IMR-90 (cell line): Measurements from ENCODE around the gene ATG9B. TPM values are rescaled to one million over a fixed set of nuclear protein-coding genes. Genes with fewer than 3 reads are reported as not detected.

ENCODE experiments used
- ATAC-seq: fragments of 200-7000 bp; cut with Tn5 transposase; 2 replicates; pipeline ENCODE4 v1.9.1; 2020; ENCODE audit warnings: low read depth, mild to moderate bottlenecking, moderate library complexity
- BruUV-seq: library from RNA; stranded (reverse); fragments of 400-500 nt; replicated peaks from 2 replicates; lab custom pipeline; 2021; lab: Mats Ljungman, UMichigan
- CTCF ChIA-PET: fragments of 300-600 bp; formaldehyde crosslinking; extraction: SDS; loops from one replicate; lab custom pipeline; 2021; ENCODE audit warnings: antibody characterized with exemption; lab: Yijun Ruan, JAX
- POLR2A ChIA-PET: fragments of 300-600 bp; sonication (Branson Sonifier 250); formaldehyde crosslinking; loops from one replicate; lab custom pipeline; 2022; ENCODE audit warnings: antibody characterized with exemption; ENCODE audit not compliant: unreplicated experiment; lab: Charles Lee
- DNase-seq: peaks from one replicate; pipeline ENCODE4 v3.0.0; 2013
- H2AFZ ChIP-seq: replicated peaks from 2 replicates; pipeline ENCODE3; 2013; ENCODE audit warnings: low read length, mild to moderate bottlenecking; ENCODE audit not compliant: poor library complexity
- H2AK5ac ChIP-seq: 2 replicates; pipeline ENCODE4 v1.6.1; 2013; ENCODE audit warnings: low read depth, low read length, inconsistent platforms
- H2AK9ac ChIP-seq: replicated peaks from 2 replicates; pipeline ENCODE3; 2013; ENCODE audit warnings: mild to moderate bottlenecking, low read depth, low read length, moderate library complexity; ENCODE audit not compliant: poor library complexity
- H2BK120ac ChIP-seq: 2 replicates; pipeline ENCODE4 v1.6.1; 2013; ENCODE audit warnings: low read depth, low read length, inconsistent platforms
- H2BK15ac ChIP-seq: 3 replicates; pipeline ENCODE4 v1.6.1; 2013; ENCODE audit warnings: low read depth, low read length, inconsistent platforms
- H2BK20ac ChIP-seq: 2 replicates; pipeline ENCODE4 v1.6.1; 2013; ENCODE audit warnings: low read depth, mild to moderate bottlenecking, inconsistent platforms, low read length, moderate library complexity
- H2BK5ac ChIP-seq: 2 replicates; pipeline ENCODE4 v1.6.1; 2013; ENCODE audit warnings: mild to moderate bottlenecking, low read depth, low read length, inconsistent platforms; ENCODE audit not compliant: poor library complexity, severe bottlenecking
- H3K14ac ChIP-seq: replicated peaks from 2 replicates; pipeline ENCODE4 v1.6.1; 2013; ENCODE audit warnings: low read depth, low read length, inconsistent platforms
- H3K18ac ChIP-seq: 2 replicates; pipeline ENCODE4 v1.6.1; 2013; ENCODE audit warnings: low read depth, low read length, control low read depth
- H3K23ac ChIP-seq: 2 replicates; pipeline ENCODE4 v1.6.1; 2013; ENCODE audit warnings: low read depth, low read length, inconsistent platforms
- H3K27ac ChIP-seq: 2 replicates; pipeline ENCODE4 v1.5.1; 2013; ENCODE audit warnings: mild to moderate bottlenecking, control low read depth, low read length; ENCODE audit not compliant: insufficient read depth
- H3K27me3 ChIP-seq: 2 replicates; pipeline ENCODE4 v1.6.1; 2013; ENCODE audit warnings: low read length; ENCODE audit not compliant: control insufficient read depth, insufficient read depth
- H3K36me3 ChIP-seq: 2 replicates; pipeline ENCODE4 v1.6.1; 2013; ENCODE audit warnings: low read length, mixed read lengths; ENCODE audit not compliant: control insufficient read depth, insufficient read depth
- H3K4ac ChIP-seq: 2 replicates; pipeline ENCODE4 v1.6.1; 2013; ENCODE audit warnings: low read depth, low read length, inconsistent platforms
- H3K4me1 ChIP-seq: 2 replicates; pipeline ENCODE4 v1.6.1; 2013; ENCODE audit warnings: low read length, mixed read lengths; ENCODE audit not compliant: control insufficient read depth, insufficient read depth
- H3K4me2 ChIP-seq: 2 replicates; pipeline ENCODE4 v1.6.1; 2013; ENCODE audit warnings: low read depth, mild to moderate bottlenecking, control low read depth, low read length, moderate library complexity
- H3K4me3 ChIP-seq: 2 replicates; pipeline ENCODE4 v1.5.1; 2013; ENCODE audit warnings: low read depth, mild to moderate bottlenecking, control low read depth, low read length, moderate library complexity; ENCODE audit not compliant: insufficient read depth
- H3K56ac ChIP-seq: 2 replicates; pipeline ENCODE4 v1.6.1; 2013; ENCODE audit warnings: low read length, inconsistent platforms; ENCODE audit not compliant: insufficient read depth; ENCODE audit errors: extremely low read depth
- H3K79me1 ChIP-seq, 2 experiments: 2 replicates each; pipeline ENCODE4 v1.6.1; 2013; ENCODE audit warnings: low read length in 2 of 2, inconsistent platforms in 1 of 2, low read depth in 1 of 2
- H3K9ac ChIP-seq: 2 replicates; pipeline ENCODE4 v1.6.1; 2013; ENCODE audit warnings: low read depth, low read length, control low read depth
- H3K9me1 ChIP-seq: 2 replicates; pipeline ENCODE4 v1.6.1; 2013; ENCODE audit warnings: low read length, inconsistent platforms; ENCODE audit not compliant: insufficient read depth
- H3K9me3 ChIP-seq: 2 replicates; pipeline ENCODE4 v1.6.1; 2013; ENCODE audit warnings: low read length; ENCODE audit not compliant: control insufficient read depth, insufficient read depth
- H4K20me1 ChIP-seq: 2 replicates; pipeline ENCODE4 v1.6.1; 2013; ENCODE audit warnings: low read length, inconsistent platforms; ENCODE audit not compliant: insufficient read depth
- H4K5ac ChIP-seq: 2 replicates; pipeline ENCODE4 v1.6.1; 2013; ENCODE audit warnings: mild to moderate bottlenecking, low read depth, low read length, control low read depth
- H4K8ac ChIP-seq, 2 experiments: 2 replicates each; pipeline ENCODE4 v1.6.1; 2013; ENCODE audit warnings: low read depth in 2 of 2, low read length in 2 of 2, control low read depth in 1 of 2, inconsistent platforms in 1 of 2
- H4K91ac ChIP-seq: 2 replicates; pipeline ENCODE4 v1.6.1; 2013; ENCODE audit warnings: low read depth, low read length, inconsistent platforms; ENCODE audit not compliant: insufficient read depth
- BHLHE40 ChIP-seq: fragments of 150-350 bp; IDR thresholded peaks from 2 replicates; pipeline ENCODE4 v1.6.1; 2016; ENCODE audit warnings: mild to moderate bottlenecking, low read depth, low read length
- CEBPB ChIP-seq: IDR thresholded peaks from 2 replicates; pipeline ENCODE4 v1.6.1; 2012; ENCODE audit warnings: low read depth, low read length, improper control_type of control experiment
- CHD1 ChIP-seq: IDR thresholded peaks from 2 replicates; pipeline ENCODE4 v1.6.1; 2012; ENCODE audit warnings: low read depth, low read length, improper control_type of control experiment
- ELK1 ChIP-seq: fragments of 150-350 bp; IDR thresholded peaks from 2 replicates; pipeline ENCODE4 v1.6.1; 2016; ENCODE audit warnings: low read depth, mild to moderate bottlenecking, low read length, moderate library complexity, borderline replicate concordance
- FOS ChIP-seq: fragments of 150-350 bp; IDR thresholded peaks from 2 replicates; pipeline ENCODE4 v1.6.1; 2016; ENCODE audit warnings: low read depth, low read length
- MAFK ChIP-seq: IDR thresholded peaks from 2 replicates; pipeline ENCODE4 v1.6.1; 2012; ENCODE audit warnings: low read depth, low read length, improper control_type of control experiment
- MAZ ChIP-seq: IDR thresholded peaks from 2 replicates; pipeline ENCODE4 v1.6.1; 2012; ENCODE audit warnings: low read depth, mild to moderate bottlenecking, low read length, improper control_type of control experiment, moderate library complexity, borderline replicate concordance
- MXI1 ChIP-seq: IDR thresholded peaks from 2 replicates; pipeline ENCODE4 v1.6.1; 2012; ENCODE audit warnings: low read depth, mild to moderate bottlenecking, low read length, moderate library complexity, borderline replicate concordance
- NFE2L2 ChIP-seq: fragments of 150-350 bp; IDR thresholded peaks from 2 replicates; pipeline ENCODE4 v1.6.1; 2016; ENCODE audit warnings: low read depth, mild to moderate bottlenecking, low read length
- POLR2A ChIP-seq: IDR thresholded peaks from 2 replicates; pipeline ENCODE4 v1.6.1; 2012; ENCODE audit warnings: mild to moderate bottlenecking, low read depth, low read length
- RAD21 ChIP-seq: IDR thresholded peaks from 2 replicates; pipeline ENCODE4 v1.6.1; 2012; ENCODE audit warnings: low read length, improper control_type of control experiment
- RCOR1 ChIP-seq: IDR thresholded peaks from 2 replicates; pipeline ENCODE4 v1.6.1; 2012; ENCODE audit warnings: mild to moderate bottlenecking, low read length, improper control_type of control experiment; ENCODE audit not compliant: insufficient replicate concordance
- RFX5 ChIP-seq: IDR thresholded peaks from 2 replicates; pipeline ENCODE4 v1.8.0; 2012; ENCODE audit warnings: low read depth, mild to moderate bottlenecking, low read length, moderate library complexity
- SMC3 ChIP-seq: fragments of 150-350 bp; IDR thresholded peaks from 2 replicates; pipeline ENCODE4 v1.6.1; 2016; ENCODE audit warnings: low read depth, mild to moderate bottlenecking, antibody characterized with exemption, low read length, moderate library complexity
- WGBS, 2 experiments: methylation state at CpG; one replicate each; pipeline versions ENCODE4 v1.1.5 to v1.1.7; 2013; ENCODE audit warnings: missing lambda C conversion rate in 2 of 2; ENCODE audit not compliant: insufficient read length in 1 of 2; ENCODE audit errors: extremely low coverage in 2 of 2; 5-methylcytosine and 5-hydroxymethylcytosine counted together
- dilution Hi-C: fragments of 300-500 bp; cut with HindIII; formaldehyde crosslinking; loops from one replicate; pipeline ENCODE4 v1.14.3; 2018; ENCODE audit warnings: low sequenced_read_pairs; ENCODE audit not compliant: unreplicated experiment
- in situ Hi-C: fragments of 300-500 bp; cut with MboI; formaldehyde crosslinking; loops from 3 replicates; pipeline ENCODE4 v1.14.3; 2019; ENCODE audit warnings: low sequenced_read_pairs, inconsistent platforms, mixed read lengths
- intact Hi-C: fragments of 100-400 bp; cut with micrococcal nuclease; formaldehyde crosslinking; loops from 2 replicates; pipeline ENCODE4 v1.10.0; 2022
- polyA plus RNA-seq, 3 experiments: library from polyadenylated mRNA; depleted of rRNA; stranded (reverse); fragments of >200 nt; gene quantifications; 2 replicates each; pipeline ENCODE4 v1.2.3, GENCODE V29; 2012; ENCODE audit warnings: low replicate concordance in 1 of 3
- total RNA-seq: library from RNA; depleted of rRNA; stranded (reverse); fragments of >200 nt; gene quantifications from 2 replicates; pipeline ENCODE4 v1.2.3, GENCODE V29; 2012
- TF ChIP-seq, protein P1 (sequence below): conservative IDR thresholded peaks from 2 replicates; pipeline ENCODE4 v1.5.1; 2012; ENCODE audit warnings: mild to moderate bottlenecking, low read depth, low read length, improper control_type of control experiment
- TF ChIP-seq, protein P2 (sequence below): fragments of 150-350 bp; IDR thresholded peaks from 2 replicates; pipeline ENCODE4 v1.6.1; 2017; ENCODE audit warnings: mild to moderate bottlenecking, antibody characterized with exemption, low read length, low read depth

Gene ATG9B
- total and polyA plus RNA-seq, 2 of the 4 experiments (the other 2 are of a cell fraction) = 0.18 to 0.91 TPM

- Histone ChIP-seq H4K8ac (no peak overlapping the region), H3K36me3 (no peaks in the 10 kb centered on the region), H4K91ac (no peak overlapping the region), H2BK5ac (no peak overlapping the region), H3K27me3 (peaks cover 45% of the 10 kb centered on the region), H3K4me1 (peaks cover 3% of the 10 kb centered on the region; the same call in 1 of the 2 replicates), H3K23ac (no peak overlapping the region), H2BK20ac (no peak overlapping the region), H2AFZ (no peak overlapping the region), H3K56ac (no peak overlapping the region), H3K9me1 (no peaks in the 10 kb centered on the region), H3K14ac (no peak overlapping the region), H4K20me1 (no peaks in the 10 kb centered on the region), H3K4me3 (no peak overlapping the region), H2AK9ac (no peak overlapping the region), H2BK120ac (no peak overlapping the region), H3K18ac (no peak overlapping the region), H3K27ac (no peak overlapping the region), H3K4ac (no peak overlapping the region), H3K9me3 (no peaks in the 10 kb centered on the region), H3K4me2 (no peak overlapping the region), H3K9ac (no peak overlapping the region), H2AK5ac (no peak overlapping the region), H2BK15ac (no peak overlapping the region), H4K5ac (no peak overlapping the region), H3K79me1 (no peaks in the 10 kb centered on the region)
- CTCF ChIA-PET = no interaction called here
- dilution Hi-C loops (no loop called here), in situ Hi-C loops (loop anchor here (5.0 kb wide), 1 partner anchor 89 kb away; no protein-coding TSS in a partner anchor), intact Hi-C loops (no loop called here)
- BruUV-seq = no TSS peak
- ATAC-seq (no peak), DNase-seq (no peak)
- POLR2A ChIA-PET = no interaction called here
- no CpG with 5 or more reads among the region's 10 CpGs for WGBS, 2 experiments
- no peak for TF ChIP-seq MAFK
- TF ChIP-seq SMC3 = no peak
- no peak for TF ChIP-seq RAD21
- no peak for TF ChIP-seq MAZ
- no peak for TF ChIP-seq CHD1
- no peak for TF ChIP-seq POLR2A
- TF ChIP-seq CEBPB = no peak
- TF ChIP-seq, protein P1, sequence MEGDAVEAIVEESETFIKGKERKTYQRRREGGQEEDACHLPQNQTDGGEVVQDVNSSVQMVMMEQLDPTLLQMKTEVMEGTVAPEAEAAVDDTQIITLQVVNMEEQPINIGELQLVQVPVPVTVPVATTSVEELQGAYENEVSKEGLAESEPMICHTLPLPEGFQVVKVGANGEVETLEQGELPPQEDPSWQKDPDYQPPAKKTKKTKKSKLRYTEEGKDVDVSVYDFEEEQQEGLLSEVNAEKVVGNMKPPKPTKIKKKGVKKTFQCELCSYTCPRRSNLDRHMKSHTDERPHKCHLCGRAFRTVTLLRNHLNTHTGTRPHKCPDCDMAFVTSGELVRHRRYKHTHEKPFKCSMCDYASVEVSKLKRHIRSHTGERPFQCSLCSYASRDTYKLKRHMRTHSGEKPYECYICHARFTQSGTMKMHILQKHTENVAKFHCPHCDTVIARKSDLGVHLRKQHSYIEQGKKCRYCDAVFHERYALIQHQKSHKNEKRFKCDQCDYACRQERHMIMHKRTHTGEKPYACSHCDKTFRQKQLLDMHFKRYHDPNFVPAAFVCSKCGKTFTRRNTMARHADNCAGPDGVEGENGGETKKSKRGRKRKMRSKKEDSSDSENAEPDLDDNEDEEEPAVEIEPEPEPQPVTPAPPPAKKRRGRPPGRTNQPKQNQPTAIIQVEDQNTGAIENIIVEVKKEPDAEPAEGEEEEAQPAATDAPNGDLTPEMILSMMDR = no peak
- no peak for TF ChIP-seq RCOR1
- TF ChIP-seq RFX5 = no peak
- no peak for TF ChIP-seq BHLHE40
- TF ChIP-seq ELK1 = no peak
- no peak for TF ChIP-seq NFE2L2
- no peak for TF ChIP-seq MXI1
- TF ChIP-seq FOS = no peak
- TF ChIP-seq, protein P2, sequence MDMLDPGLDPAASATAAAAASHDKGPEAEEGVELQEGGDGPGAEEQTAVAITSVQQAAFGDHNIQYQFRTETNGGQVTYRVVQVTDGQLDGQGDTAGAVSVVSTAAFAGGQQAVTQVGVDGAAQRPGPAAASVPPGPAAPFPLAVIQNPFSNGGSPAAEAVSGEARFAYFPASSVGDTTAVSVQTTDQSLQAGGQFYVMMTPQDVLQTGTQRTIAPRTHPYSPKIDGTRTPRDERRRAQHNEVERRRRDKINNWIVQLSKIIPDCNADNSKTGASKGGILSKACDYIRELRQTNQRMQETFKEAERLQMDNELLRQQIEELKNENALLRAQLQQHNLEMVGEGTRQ = no peak
Observed at GRCh38 chr7:151023232-151023631, 1.1 kb downstream of the ATG9B start.
